Activated naive CD4-positive, alpha-beta T cell treated with Interleukin-2 at 50 U/mL for 16 hours (primary cell): ENCODE data around the gene UBE2H.
A peak's percentile ranks its signal among the peaks of the same experiment; 100 is the strongest.
"Not testable (repeated sequence)": the region's sequence is repeated elsewhere in the genome, so short reads cannot be mapped to it uniquely, and the experiment has no call there.

Experiments
- DNase-seq: peaks from one replicate; pipeline ENCODE4 v3.0.0-alpha.2; 2020

The UBE2H gene

DNA sequence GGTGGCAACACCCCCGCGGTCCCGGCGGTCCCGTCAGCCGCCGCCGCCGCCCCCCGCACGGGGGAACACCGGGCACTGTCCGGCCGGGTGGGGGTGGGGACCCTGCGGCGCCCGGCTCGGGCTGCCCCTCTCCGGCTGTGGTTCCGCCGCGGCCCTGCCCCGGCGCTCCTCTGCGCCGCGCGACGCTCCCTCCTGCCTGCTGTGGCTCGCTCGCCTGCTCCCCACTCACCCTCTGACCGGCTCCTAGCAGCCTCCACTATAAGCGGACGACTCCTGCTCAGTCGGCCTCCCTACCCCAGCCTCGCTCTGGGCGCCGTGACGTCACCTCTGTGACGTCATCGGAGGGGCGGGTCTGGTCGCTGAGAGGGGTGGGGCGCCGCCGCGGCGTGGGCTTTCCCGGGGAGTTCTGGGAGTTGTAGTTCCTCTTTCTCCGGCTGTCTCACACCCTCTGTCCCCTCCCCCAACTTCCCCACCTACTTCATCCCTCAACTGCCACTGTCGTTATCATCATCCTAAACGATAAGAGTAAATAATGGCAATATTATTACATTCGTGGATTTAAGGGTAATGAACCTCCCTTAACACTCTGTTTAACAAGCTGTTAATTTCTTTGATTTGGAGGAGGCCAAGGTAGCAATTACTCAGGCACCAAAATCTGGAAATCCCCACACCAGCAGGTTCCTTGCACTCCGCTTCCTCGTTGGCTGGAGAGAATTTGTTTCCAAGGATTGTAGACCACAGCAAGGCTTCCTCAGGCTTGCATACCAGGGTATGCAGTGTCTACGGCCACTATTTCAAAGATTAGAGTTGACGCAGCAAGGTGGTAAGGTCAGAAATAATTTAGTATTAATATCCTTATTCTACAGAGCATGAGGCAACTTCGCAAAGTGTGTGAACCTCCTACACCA, at the start of gene UBE2H:
TSS of gene UBE2H (minus strand) at position 308 of the 908 bp plus-strand sequence. CDS start 405 bp downstream, outside the sequence.
- peak; percentile 91 for DNase-seq

DNA sequence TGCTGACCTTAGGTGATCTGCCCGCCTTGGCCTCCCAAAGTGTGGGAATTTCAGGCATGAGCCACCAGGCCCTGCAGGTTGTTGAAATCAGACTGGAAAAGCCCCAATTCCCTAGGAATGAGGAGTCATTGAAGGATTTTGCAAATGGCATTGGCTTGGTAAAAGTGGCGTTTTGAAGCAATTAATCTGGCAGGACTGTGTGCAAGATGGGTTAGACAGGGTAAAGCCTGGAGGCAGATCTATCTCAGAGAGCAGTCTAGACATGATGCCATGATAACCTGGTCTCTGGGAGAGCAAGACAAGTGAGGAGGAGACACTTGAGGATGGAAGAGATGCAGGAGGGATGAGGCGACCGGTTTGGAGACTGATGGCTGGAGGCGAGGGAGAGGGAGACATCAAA, 45.7 kb upstream of the UBE2H start:
- DNase-seq: no peak

GRCh38 chr7:129997285-129997684, 44.5 kb upstream of the UBE2H start:
- DNase-seq: no peak

GRCh38 chr7:129993275-129993674, 40.5 kb upstream of the UBE2H start:
- no peak for DNase-seq

- DNase-seq: no peak
Observed at GRCh38 chr7:129990403-129991192, 37.8 kb upstream of the UBE2H start.

GRCh38 chr7:129989466-129989865, 36.7 kb upstream of the UBE2H start:
- peak; percentile 49 for DNase-seq

DNA sequence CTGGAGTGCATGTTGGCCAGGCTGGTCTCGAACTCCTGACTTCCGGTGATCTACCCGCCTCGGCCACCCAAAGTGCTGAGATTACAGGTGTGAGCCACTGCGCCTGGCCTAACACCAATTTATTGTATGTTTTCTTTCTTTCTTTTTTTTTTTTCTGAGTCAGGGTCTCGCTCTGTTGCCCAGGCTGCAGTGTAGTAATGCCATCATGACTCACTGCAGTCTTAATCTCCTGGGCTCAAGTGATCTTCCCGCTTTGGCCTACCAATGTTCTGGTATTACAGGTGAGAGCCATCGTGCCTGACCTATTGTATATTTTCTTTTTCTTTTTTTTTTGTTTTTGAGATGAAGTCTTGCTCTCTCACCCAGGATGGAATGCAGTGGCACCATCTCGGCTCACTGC, 33.8 kb upstream of the UBE2H start:
- no peak for DNase-seq

DNA sequence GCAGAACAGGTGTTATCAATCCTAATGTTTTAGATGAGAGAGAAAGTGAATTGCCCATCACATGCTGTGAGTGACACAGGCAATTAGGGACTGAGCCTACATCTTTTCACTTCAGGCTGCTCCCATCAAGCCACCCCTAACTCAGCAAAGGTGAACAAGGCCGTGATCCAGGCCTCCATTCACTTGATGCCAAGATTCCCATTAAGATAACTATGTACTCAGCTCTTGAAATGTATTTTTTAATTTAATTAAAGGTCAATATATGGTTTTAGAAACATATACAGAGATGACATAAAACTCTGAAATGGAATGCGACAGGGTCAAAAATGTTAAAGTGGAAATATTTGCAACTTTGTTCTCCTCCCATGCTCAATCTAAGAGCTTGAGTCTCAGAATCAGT, 27.9 kb upstream of the UBE2H start:
- no peak for DNase-seq

- no peak for DNase-seq
Observed at GRCh38 chr7:129975309-129975708, 22.5 kb upstream of the UBE2H start.

- DNase-seq: no peak
Observed at GRCh38 chr7:129970816-129971215, 18.1 kb upstream of the UBE2H start.

DNA sequence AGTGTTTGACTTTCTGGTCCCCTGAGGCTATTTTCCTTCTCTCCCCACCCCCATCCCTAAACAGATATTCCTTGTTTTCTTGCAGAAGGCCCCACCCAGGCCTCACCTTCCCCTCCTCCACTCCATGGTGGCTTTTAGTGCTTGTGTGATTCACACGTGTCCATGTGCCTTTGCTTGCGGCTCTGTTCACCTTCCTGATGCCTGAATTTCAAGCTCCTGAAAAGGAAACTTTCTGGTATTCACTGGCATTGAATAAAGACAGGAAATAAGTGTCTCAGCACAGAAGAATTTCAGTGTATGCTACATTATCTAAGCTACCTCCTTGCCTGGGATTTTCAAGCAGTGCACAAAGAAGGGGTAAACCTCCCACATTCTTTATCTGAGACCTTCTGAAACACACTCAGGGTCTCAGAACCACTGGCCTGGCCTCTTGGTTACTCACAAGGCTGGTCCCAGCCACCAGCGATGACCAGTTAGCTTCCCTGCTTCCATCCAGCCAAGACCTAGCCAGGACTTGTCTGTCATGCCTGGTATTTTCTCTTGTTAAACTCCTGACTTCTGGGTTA, 17.2 kb upstream of the UBE2H start:
- no peak for DNase-seq

DNA sequence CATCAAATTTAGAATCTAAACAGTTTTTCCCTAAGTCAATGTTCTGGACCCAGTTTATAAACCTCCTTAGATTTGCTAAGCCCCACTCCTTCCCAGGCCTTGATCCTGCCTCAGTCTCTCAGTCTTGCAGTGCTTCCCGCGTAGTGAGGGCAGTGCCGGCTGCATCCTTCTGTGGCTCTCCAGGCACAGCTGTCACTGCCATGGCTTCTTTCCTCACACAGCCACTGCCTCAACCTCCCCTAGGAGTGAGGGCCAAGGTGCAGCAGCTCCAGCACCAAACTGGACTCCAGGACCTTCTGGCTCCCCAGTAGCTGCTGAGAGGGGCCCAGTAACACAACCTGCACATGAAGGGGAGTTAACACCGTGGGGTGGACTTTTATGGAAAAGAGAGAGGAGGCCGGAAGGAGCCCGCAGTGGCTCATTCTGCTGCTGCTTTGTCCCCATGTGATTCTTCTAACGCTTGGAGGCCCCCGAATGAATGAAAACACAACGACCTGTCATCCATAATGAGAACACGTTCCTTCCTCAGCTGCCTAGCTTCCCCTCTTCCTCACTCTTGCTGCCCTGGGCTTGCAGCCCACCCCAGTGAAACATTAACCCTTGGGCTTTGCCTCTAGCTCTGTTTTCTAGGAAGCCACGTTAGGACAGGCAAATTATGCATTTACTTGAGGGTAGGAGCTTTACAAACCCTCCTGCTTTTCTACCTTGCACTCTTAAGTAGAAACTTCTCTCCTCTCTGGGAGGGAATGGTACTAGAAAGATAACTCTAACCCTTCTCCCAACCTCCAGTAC, 16.0 kb upstream of the UBE2H start:
- DNase-seq: no peak

DNA sequence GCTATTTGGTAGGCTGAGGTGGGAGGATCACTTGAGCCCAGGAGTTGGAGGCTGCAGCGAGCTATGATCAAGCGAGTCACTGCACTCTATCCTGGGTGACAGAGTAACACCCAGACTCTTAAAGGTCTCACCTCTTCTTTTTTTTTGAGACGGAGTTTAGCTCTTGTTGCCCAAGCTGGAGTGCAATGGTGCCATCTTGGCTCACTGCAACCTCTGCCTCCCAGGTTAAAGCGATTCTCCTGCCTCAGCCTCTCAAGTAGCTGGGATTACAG, 7.4 kb upstream of the UBE2H start:
- not testable (repeated sequence) for DNase-seq

- DNase-seq: no peak
Observed at GRCh38 chr7:129959471-129960203, 6.9 kb upstream of the UBE2H start.

DNA sequence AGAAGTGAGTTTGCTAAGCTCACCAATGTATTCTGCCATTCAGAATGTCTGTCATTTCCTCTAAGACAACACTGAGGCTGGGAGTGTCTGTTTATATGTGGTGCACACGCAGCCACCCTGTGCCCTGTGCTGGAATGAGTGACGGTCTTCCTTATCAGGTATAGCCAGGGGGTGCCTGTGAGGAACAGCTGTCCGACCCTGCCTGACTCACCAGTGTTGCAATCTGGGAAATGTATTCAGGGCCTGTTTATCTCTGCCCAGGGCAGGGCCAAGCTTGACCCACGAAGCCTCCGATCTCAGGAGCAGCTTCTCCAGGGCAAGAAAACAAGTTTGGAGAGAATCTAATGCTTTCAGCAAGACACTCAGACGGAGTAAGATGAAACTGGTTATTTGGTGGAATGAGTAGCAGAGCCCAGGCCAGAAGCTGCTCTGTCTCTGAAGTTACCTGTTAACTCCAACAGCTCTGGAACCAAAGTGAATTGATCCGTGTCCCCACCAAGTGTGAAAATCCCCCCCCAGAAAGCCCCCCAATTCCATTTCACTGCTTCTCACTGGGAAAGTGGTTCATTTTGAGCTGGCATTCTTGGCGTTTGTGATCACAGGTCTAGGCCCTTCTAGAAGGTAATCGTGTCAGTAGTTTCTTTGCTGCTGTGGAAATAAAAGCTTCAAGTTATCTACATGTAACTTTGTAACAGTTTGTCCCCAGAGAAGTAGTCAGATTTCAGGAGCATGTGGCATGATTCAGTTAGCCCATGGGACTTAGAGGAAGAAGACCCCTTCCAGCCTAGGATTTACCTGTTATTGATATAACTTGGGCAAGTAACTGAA, 6.1 kb upstream of the UBE2H start:
- DNase-seq: no peak

- DNase-seq: no peak
Observed at GRCh38 chr7:129955993-129956543, 3.3 kb upstream of the UBE2H start.

GRCh38 chr7:129952086-129952652, 591 bp downstream of the UBE2H start:
- peak; percentile 25 for DNase-seq

- no peak for DNase-seq
Observed at GRCh38 chr7:129951226-129952085, 1.3 kb downstream of the UBE2H start.

DNA sequence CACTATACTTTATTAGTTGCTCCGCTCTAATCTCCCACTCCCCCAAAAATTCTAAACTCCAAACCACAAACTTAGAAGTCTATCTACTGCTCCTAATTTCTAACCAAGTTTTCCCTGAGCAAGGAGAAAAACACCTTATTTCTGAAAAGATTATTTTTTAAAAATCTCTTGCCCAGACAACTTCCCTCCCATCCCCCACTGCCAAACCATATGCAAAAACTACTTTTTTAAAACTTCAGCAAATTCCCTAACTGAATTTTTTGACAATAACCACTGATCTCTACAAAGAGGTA, 1.9 kb downstream of the UBE2H start:
- no peak for DNase-seq
